ENCODE results near the gene USP3. TPM values are rescaled to one million over a fixed set of nuclear protein-coding genes. Genes with fewer than 3 reads are reported as not detected.

The USP3 gene
- total and polyA plus RNA-seq, 9 of the 15 experiments (the other 6 are each of a cell fraction or from before 2014, with no cell fraction given) = 17.3 to 54.3 (median 34.8) TPM

- TF ChIP-seq FOXJ2 (tag; IDR thresholded peaks at IDR 0.05) (no peak), HNRNPLL (IDR thresholded peaks at IDR 0.05; ENCODE audit: low read depth, low read length, poor library complexity, severe bottlenecking) (peak; percentile 91), SPI1 (IDR thresholded peaks at IDR 0.05; ENCODE audit: borderline replicate concordance, low read depth, low read length) (peak; percentile 56), ZSCAN29 (IDR thresholded peaks at IDR 0.05) (peak; percentile 85), NCOA6 (IDR thresholded peaks at IDR 0.05) (peak; percentile 98), BACH1 (tag; IDR thresholded peaks at IDR 0.05) (no peak; the same call in 1 of the 2 replicates), ASH1L (IDR thresholded peaks at IDR 0.05; ENCODE audit: borderline replicate concordance, low read depth, partially characterized antibody) (no peak), KLF1 (tag; IDR thresholded peaks at IDR 0.05) (no peak), C11orf30 (IDR thresholded peaks at IDR 0.05; ENCODE audit: low read depth) (no peak), TAL1 (IDR thresholded peaks at IDR 0.05) (peak; percentile 12; the same call in 1 of the 2 replicates), MBD2 (IDR thresholded peaks at IDR 0.05; ENCODE audit: borderline replicate concordance, low read depth) (peak; percentile 71; the same call in 1 of the 2 replicates), SP2 (IDR thresholded peaks at IDR 0.05; ENCODE audit: extremely low read depth, low read depth, low read length, poor library complexity, severe bottlenecking) (no peak), RFX5 (IDR thresholded peaks at IDR 0.05; ENCODE audit: low read depth, low read length) (peak; percentile 86; the same call in 1 of the 2 replicates), ZFPM2 (CRISPR knock-in tag; IDR thresholded peaks at IDR 0.05) (no peak), PBX2 (CRISPR knock-in tag; IDR thresholded peaks at IDR 0.05; ENCODE audit: low read depth) (no peak), PBX2 (tag; conservative IDR thresholded peaks at IDR 0.05; ENCODE audit: low read depth) (no peak), KLF13 (tag; IDR thresholded peaks at IDR 0.05; ENCODE audit: borderline replicate concordance, low read depth) (no peak), CCAR2 (IDR thresholded peaks at IDR 0.05; ENCODE audit: low read depth, low read length) (no peak), E2F8 (IDR thresholded peaks at IDR 0.05; ENCODE audit: low read depth, partially characterized antibody) (no peak), MTA3 (IDR thresholded peaks at IDR 0.05; ENCODE audit: borderline replicate concordance) (no peak), PTRF (tag; IDR thresholded peaks at IDR 0.05) (no peak)
Observed at GRCh38 chr15:63504247-63504978, at the start of gene USP3 (continued).

All from K562 (cell line).